ENCODE results near the gene BAZ2B. TPM values are rescaled to one million over a fixed set of nuclear protein-coding genes. Genes with fewer than 3 reads are reported as not detected.

Gene BAZ2B
- polyA plus RNA-seq, 2 of the 4 experiments (the other 2 are of a cell fraction): 19.6 to 50.6 TPM

- FAIRE-seq (no peak), ATAC-seq (no peak), DNase-seq (ENCODE audit: low read depth in 1 of 2, low spot score in 1 of 2) (no peak)
- ChIA-PET CTCF (interaction anchor here (0.9 to 1.1 kb wide), 3 partner anchors 14 to 34 kb away, joined by 3 read pairs; no protein-coding TSS in a partner anchor), POLR2A (interaction anchor here (0.5 to 1.6 kb wide), 2 partner anchors 324 to 330 kb away, joined by 5 to 6 read pairs; no protein-coding TSS in a partner anchor)
- 82% methylated on average over 11 of the region's 11 CpGs for WGBS (ENCODE audit: missing lambda C conversion rate)
- H3K4me2 ChIP-seq: peak overlapping the region; percentile 89
- TF ChIP-seq PBX3 (IDR thresholded peaks at IDR 0.05): no peak
- no peak for TF ChIP-seq EHF (CRISPR knock-in tag; IDR thresholded peaks at IDR 0.05)
- peak overlapping the region; percentile 74 for H3K4me3 ChIP-seq
- H3K9me3 ChIP-seq: no peaks in the 10 kb centered on the region
- peaks cover 17% of the 10 kb centered on the region for H3K4me1 ChIP-seq
- H3K27ac ChIP-seq: peak overlapping the region in 1 of 2 experiments; percentile 96; a peak in 3 of 6 replicates
Measured at GRCh38 chr2:159285433-159285832, 330.9 kb downstream of the BAZ2B start.

DNA sequence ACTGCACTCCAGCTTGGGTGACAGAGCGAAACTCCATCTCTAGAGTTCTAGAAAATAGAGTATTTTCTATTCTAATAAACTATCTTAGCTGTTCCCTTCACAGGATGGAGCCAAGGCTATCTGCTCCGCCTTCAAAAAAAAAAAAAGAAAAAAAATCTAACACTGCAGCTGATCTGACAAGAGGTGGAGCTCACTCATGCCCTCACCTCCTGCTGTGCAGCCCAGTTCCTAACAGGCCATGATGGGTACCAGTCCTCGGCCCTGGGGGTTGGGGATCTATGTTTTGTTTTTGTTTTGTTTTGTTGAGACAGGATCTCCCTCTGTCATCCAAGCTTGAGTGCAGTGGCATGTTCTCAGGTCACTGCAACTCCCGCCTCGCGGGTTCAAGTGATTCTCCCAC is 332.8 kb downstream of the BAZ2B start:
- FAIRE-seq (no peak), ATAC-seq (no peak), DNase-seq (ENCODE audit: low read depth in 1 of 2, low spot score in 1 of 2) (no peak)
- Histone ChIP-seq H3K9me3 (no peaks in the 10 kb centered on the region), H3K4me3 (no peak overlapping the region), H3K27ac (no peak overlapping the region), H3K4me1 (peaks cover 13% of the 10 kb centered on the region), H3K4me2 (no peak overlapping the region)
- WGBS (ENCODE audit: missing lambda C conversion rate): 87% methylated on average over 6 of the region's 6 CpGs
- CTCF ChIA-PET: interaction anchor here (0.8 to 1.8 kb wide), 2 partner anchors 13 to 429 kb away, joined by 3 to 5 read pairs; partner anchors contain the start of gene MARCHF7
- TF ChIP-seq NPAS2 (CRISPR knock-in tag; IDR thresholded peaks at IDR 0.05; ENCODE audit: borderline replicate concordance) (no peak), FOXS1 (CRISPR knock-in tag; IDR thresholded peaks at IDR 0.05) (no peak), MAFK (IDR thresholded peaks at IDR 0.05; ENCODE audit: partially characterized antibody) (no peak), KDM5A (IDR thresholded peaks at IDR 0.05) (no peak), RAD21 (conservative IDR thresholded peaks at IDR 0.05 in 1 of 2, IDR thresholded peaks at IDR 0.05 in 1 of 2) (no peak)
- POLR2A ChIA-PET: no interaction called here

- no peak for FAIRE-seq
- TF ChIP-seq EHMT2 (IDR thresholded peaks at IDR 0.05; ENCODE audit: low read depth): no peak
- TF ChIP-seq CHD4 (IDR thresholded peaks at IDR 0.05; ENCODE audit: borderline replicate concordance): no peak
- TF ChIP-seq PHF8 (IDR thresholded peaks at IDR 0.05; ENCODE audit: borderline replicate concordance, low read depth): no peak
- TF ChIP-seq ELK1 (IDR thresholded peaks at IDR 0.05; ENCODE audit: low read depth, low read length): no peak
- TF ChIP-seq SREBF2 (IDR thresholded peaks at IDR 0.05): no peak
- no peak for TF ChIP-seq SMC3 (IDR thresholded peaks at IDR 0.05)
- no peak for TF ChIP-seq PBX3 (IDR thresholded peaks at IDR 0.05)
- TF ChIP-seq CBX8 (IDR thresholded peaks at IDR 0.05): no peak
- no peak for TF ChIP-seq NFE2L2 (conservative IDR thresholded peaks at IDR 0.05; ENCODE audit: low read length)
- TF ChIP-seq, protein P1, sequence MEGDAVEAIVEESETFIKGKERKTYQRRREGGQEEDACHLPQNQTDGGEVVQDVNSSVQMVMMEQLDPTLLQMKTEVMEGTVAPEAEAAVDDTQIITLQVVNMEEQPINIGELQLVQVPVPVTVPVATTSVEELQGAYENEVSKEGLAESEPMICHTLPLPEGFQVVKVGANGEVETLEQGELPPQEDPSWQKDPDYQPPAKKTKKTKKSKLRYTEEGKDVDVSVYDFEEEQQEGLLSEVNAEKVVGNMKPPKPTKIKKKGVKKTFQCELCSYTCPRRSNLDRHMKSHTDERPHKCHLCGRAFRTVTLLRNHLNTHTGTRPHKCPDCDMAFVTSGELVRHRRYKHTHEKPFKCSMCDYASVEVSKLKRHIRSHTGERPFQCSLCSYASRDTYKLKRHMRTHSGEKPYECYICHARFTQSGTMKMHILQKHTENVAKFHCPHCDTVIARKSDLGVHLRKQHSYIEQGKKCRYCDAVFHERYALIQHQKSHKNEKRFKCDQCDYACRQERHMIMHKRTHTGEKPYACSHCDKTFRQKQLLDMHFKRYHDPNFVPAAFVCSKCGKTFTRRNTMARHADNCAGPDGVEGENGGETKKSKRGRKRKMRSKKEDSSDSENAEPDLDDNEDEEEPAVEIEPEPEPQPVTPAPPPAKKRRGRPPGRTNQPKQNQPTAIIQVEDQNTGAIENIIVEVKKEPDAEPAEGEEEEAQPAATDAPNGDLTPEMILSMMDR (IDR thresholded peaks at IDR 0.05): no peak
- no peak for TF ChIP-seq ZNF302 (CRISPR knock-in tag; IDR thresholded peaks at IDR 0.05)
- TF ChIP-seq MYC (IDR thresholded peaks at IDR 0.05; ENCODE audit: borderline replicate concordance, low read length): no peak
- no peak for TF ChIP-seq CBX2 (IDR thresholded peaks at IDR 0.05; ENCODE audit: borderline replicate concordance, low read depth)
- TF ChIP-seq CEBPB (IDR thresholded peaks at IDR 0.05): no peak
- TF ChIP-seq EHF (CRISPR knock-in tag; IDR thresholded peaks at IDR 0.05): no peak
- no peak for TF ChIP-seq HEYL (CRISPR knock-in tag; IDR thresholded peaks at IDR 0.05)
- 93% methylated on average over 6 of the region's 6 CpGs for WGBS (ENCODE audit: missing lambda C conversion rate)
- Histone ChIP-seq H3K9me3 (no peaks in the 10 kb centered on the region), H3K27ac (no peak overlapping the region), H3K4me3 (no peak overlapping the region), H3K4me1 (peaks cover 6% of the 10 kb centered on the region; the same call in 1 of the 3 replicates), H3K4me2 (no peak overlapping the region)
- POLR2A ChIA-PET: no interaction called here
- CTCF ChIA-PET: interaction anchor here (0.5 to 0.7 kb wide), 2 partner anchors 13 to 501 kb away, joined by 3 read pairs; no protein-coding TSS in a partner anchor
- DNase-seq (ENCODE audit: low read depth in 1 of 2, low spot score in 1 of 2): no peak
- ATAC-seq: no peak
Measured at GRCh38 chr2:159281002-159281401, 335.3 kb downstream of the BAZ2B start.

Data from A549 (cell line).